ENCODE data around the gene AGK.

GRCh38 chr7:141577043-141577839 is 26.0 kb downstream of the AGK start:
- TF ChIP-seq POLR2A (IDR thresholded peaks at IDR 0.05; ENCODE audit: low read depth, low read length) (no peak), SPI1 (IDR thresholded peaks at IDR 0.05; ENCODE audit: low read depth, low read length) (no peak), POLR2AphosphoS5 (IDR thresholded peaks at IDR 0.05; ENCODE audit: low read depth, low read length) (no peak), TAF1 (IDR thresholded peaks at IDR 0.05; ENCODE audit: low read depth, low read length) (no peak)

All from GM12891 (cell line).